Lower leg skin (tissue), 3 donors: ENCODE measurements around the gene MAGI2.

Source experiments
- CTCF ChIP-seq, 3 donors: fragments of 450-650 bp; IDR thresholded peaks; one replicate each; pipeline ENCODE4 v1.5.1; 2016; ENCODE audit warnings: antibody characterized with exemption in 3 of 3, mild to moderate bottlenecking in 3 of 3, moderate library complexity in 2 of 3
- POLR2A ChIP-seq, 2 donors: fragments of 450-650 bp; IDR thresholded peaks; one replicate each; pipeline ENCODE4 v1.6.1; 2016 to 2017; ENCODE audit warnings: antibody characterized with exemption in 2 of 2, mild to moderate bottlenecking in 1 of 2, moderate library complexity in 1 of 2

- no peak for TF ChIP-seq CTCF (IDR thresholded peaks at IDR 0.05)
- no peak for TF ChIP-seq POLR2A (IDR thresholded peaks at IDR 0.05)
Measured at GRCh38 chr7:78400038-78400437, 1053.4 kb downstream of the MAGI2 start.
